ENCODE data around the gene NONO. TPM values are rescaled to one million over a fixed set of nuclear protein-coding genes. Genes with fewer than 3 reads are reported as not detected.

The NONO gene
- total RNA-seq: 333 and 336 TPM in 2 replicates

DNA sequence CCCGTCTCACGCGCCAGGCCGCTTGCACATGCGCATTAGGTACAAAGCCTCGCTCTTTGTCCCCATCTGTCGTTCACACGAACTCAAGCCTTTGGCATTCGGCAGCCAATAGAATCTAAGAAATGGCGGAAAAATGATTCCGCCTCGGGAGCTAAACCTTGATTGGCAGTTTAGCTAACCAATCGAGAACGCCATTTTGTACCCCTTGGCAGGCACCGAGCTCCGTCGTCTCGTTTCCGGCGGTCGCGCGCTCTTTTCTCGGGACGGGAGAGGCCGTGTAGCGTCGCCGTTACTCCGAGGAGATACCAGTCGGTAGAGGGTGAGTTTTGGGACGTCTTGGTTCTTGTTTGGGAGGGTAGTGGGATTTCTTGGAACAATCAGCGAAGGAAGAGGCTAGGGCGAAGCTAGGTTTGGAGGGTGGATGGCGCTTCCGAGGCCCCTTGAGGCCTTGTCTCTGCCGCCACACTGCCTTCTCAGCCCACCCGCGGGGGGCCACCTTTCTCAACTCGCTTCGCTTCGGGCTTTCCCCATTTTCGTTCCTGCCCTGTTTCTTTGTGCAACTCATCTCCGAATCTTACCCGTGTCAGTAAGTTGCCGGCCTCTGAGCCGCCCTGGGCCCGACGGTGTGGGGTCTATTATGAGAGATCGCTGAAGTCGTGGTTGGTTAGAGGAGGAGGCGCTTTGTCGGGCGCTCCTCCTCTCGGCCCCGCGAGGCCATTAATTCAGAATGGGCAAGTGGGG lies at the start of gene NONO:
Gene NONO, plus strand, starts transcription at position 233 of the 741 bp plus-strand sequence. CDS start 7,003 bp downstream, outside the sequence.

DNA sequence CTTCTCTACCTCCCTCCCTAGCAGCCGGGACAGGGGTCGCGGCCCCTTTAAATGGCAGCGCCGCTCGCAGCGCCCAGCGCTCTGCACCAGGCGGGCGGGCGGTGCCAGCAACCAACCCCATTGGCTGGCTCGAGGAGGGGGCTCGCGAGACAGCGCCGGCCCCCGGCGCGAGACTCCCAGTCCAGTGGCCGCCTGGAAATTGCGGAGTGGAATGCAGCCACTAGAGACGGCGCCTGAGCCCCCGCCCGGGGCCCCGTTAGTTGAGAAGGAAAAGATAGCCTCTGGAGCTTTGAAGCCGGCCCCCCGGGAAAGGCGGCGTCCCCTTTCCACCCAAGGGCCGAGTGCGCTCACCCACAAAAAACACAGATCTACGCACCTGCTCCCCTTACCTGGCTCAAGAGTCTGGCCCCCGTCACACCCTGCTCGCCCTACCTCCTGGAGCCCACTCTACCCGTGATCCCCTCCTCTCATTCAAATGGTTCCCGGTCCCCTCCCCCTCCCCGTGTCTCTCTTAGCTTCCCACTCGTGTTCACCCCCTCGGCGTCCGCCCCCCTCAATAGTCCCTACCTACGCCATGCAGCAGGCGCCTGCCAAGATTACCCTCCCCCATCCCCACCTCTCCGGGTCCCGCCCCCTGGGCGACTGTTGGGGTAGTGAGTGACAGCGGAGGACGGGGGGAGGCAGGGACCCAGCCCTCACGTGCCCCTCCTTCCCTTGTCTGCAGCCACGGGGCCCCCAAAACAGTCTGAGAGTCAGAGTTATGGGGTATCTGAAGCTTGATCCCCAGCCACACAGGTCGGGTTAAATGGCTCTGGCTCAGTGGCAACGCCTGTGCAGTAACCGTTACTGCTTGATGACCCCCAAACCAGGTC lies 29.1 kb upstream of the NONO start, which contains the start of gene ZMYM3:
Gene ZMYM3, minus strand, starts transcription at position 49 of the 872 bp plus-strand sequence. CDS start 885 bp downstream, outside the sequence.

GRCh38 chrX:71301195-71301924 lies 17.9 kb downstream of the NONO start, which contains the start of gene ITGB1BP2:
ITGB1BP2 (plus strand) TSS chrX:71301750; CDS start chrX:71301807, 57 bp downstream.

Other genes with a start within 250 kb of the NONO start
- 38.5 and 39.7 TPM in 2 replicates for gene SNX12, start 215.3 kb upstream of the NONO start, total RNA-seq
- gene FOXO4, start 187.8 kb upstream of the NONO start, total RNA-seq: 2.4 and 2.9 TPM in 2 replicates
- gene CXorf65, start 176.9 kb upstream of the NONO start, total RNA-seq: not detected in 2 replicates
- gene IL2RG, start 172.1 kb upstream of the NONO start, total RNA-seq: not detected in 2 replicates
- 14.4 and 15.8 TPM in 2 replicates for gene MED12, start 165.0 kb upstream of the NONO start, total RNA-seq
- gene NLGN3, start 138.8 kb upstream of the NONO start, total RNA-seq: 1.2 and 1.5 TPM in 2 replicates
- not detected in 2 replicates for gene GJB1, start 60.4 kb upstream of the NONO start, total RNA-seq
- 13.6 and 15.3 TPM in 2 replicates for gene ZMYM3, start 29.5 kb upstream of the NONO start, total RNA-seq
- gene ITGB1BP2, start 18.1 kb downstream of the NONO start, total RNA-seq: 0.30 and 3.4 TPM in 2 replicates
- gene TAF1, start 82.7 kb downstream of the NONO start, total RNA-seq: 9.8 and 11.3 TPM in 2 replicates
- 27.9 and 33.6 TPM in 2 replicates for gene OGT, start 249.5 kb downstream of the NONO start, total RNA-seq